ENCODE measurements around the gene DEDD. TPM values are rescaled to one million over a fixed set of nuclear protein-coding genes. Genes with fewer than 3 reads are reported as not detected.
A peak's percentile ranks its signal among the peaks of the same experiment; 100 is the strongest.

The DEDD gene
- total and polyA plus RNA-seq, 10 of the 15 experiments (the other 5 are each of a cell fraction or from before 2014, with no cell fraction given), result 13.6 to 33.9 (median 30.3) TPM

DNA sequence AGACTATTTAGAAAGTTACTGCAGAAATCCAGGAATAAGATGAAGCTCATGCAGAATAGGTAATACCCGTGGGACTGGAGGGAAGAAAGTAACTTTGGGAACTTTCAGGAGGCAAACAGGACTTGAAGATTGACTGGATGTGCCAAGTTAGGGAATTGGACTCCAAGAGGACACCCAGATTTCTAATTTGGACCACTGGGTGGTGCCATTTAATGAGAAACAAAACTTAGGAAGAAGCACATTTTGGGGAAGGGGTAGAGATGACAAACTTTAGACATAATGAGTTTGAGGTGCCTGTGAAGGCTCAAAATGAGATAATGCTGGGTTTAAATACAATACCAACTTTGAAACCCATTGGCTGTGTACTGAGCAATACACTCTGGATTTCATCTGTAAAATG lies 48.2 kb upstream of the DEDD start (continued):
- TF ChIP-seq, protein P1, sequence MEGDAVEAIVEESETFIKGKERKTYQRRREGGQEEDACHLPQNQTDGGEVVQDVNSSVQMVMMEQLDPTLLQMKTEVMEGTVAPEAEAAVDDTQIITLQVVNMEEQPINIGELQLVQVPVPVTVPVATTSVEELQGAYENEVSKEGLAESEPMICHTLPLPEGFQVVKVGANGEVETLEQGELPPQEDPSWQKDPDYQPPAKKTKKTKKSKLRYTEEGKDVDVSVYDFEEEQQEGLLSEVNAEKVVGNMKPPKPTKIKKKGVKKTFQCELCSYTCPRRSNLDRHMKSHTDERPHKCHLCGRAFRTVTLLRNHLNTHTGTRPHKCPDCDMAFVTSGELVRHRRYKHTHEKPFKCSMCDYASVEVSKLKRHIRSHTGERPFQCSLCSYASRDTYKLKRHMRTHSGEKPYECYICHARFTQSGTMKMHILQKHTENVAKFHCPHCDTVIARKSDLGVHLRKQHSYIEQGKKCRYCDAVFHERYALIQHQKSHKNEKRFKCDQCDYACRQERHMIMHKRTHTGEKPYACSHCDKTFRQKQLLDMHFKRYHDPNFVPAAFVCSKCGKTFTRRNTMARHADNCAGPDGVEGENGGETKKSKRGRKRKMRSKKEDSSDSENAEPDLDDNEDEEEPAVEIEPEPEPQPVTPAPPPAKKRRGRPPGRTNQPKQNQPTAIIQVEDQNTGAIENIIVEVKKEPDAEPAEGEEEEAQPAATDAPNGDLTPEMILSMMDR (IDR thresholded peaks at IDR 0.05 in 2 of 3, conservative IDR thresholded peaks at IDR 0.05 in 1 of 3; ENCODE audit: control insufficient read depth in 2 of 3, extremely low read depth in 1 of 3, insufficient read depth in 1 of 3, low read depth in 3 of 3, low read length in 3 of 3), result peak; percentile 22 to 38 (median 22); a peak in 4 of 6 replicates
- TF ChIP-seq, protein P2, sequence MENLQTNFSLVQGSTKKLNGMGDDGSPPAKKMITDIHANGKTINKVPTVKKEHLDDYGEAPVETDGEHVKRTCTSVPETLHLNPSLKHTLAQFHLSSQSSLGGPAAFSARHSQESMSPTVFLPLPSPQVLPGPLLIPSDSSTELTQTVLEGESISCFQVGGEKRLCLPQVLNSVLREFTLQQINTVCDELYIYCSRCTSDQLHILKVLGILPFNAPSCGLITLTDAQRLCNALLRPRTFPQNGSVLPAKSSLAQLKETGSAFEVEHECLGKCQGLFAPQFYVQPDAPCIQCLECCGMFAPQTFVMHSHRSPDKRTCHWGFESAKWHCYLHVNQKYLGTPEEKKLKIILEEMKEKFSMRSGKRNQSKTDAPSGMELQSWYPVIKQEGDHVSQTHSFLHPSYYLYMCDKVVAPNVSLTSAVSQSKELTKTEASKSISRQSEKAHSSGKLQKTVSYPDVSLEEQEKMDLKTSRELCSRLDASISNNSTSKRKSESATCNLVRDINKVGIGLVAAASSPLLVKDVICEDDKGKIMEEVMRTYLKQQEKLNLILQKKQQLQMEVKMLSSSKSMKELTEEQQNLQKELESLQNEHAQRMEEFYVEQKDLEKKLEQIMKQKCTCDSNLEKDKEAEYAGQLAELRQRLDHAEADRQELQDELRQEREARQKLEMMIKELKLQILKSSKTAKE (IDR thresholded peaks at IDR 0.05; ENCODE audit: low read depth, poor library complexity, severe bottlenecking), result no peak
- no peak for TF ChIP-seq DPF2 (IDR thresholded peaks at IDR 0.05)
- no peak for TF ChIP-seq PKNOX1 (IDR thresholded peaks at IDR 0.05)
- no peak for TF ChIP-seq NFYB (IDR thresholded peaks at IDR 0.05; ENCODE audit: insufficient read depth, low read depth, low read length)

DNA sequence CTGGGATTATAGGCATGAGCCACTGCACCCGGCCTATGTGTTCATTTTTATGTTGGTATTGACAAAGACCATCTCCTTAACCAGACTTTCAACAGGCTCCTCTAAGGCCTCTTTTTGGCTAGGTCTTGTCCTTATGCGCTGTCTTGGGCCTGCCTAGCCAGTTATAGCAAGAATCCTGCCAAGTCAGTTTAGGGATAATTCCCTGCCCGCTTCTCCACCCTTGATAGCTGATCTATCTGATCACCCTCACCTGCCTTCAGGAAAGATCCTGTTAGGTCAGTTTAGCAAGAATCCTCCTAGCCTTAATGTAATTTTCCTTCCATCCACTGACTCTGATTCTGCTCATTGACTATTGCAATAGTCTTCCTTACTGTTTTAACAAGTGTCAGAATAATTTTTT lies 47.2 kb upstream of the DEDD start:
- Histone ChIP-seq H2AFZ (ENCODE audit: control insufficient read depth, low read depth, low read length) (no peak overlapping the region), H3K4me3 (no peak overlapping the region), H3K79me2 (ENCODE audit: control insufficient read depth, insufficient read depth, low read length) (peaks cover 34% of the 10 kb centered on the region), H3K9ac (ENCODE audit: control insufficient read depth, insufficient read depth, low read length) (no peak overlapping the region), H3K4me1 (ENCODE audit: control insufficient read depth, insufficient read depth, low read length) (peaks cover 53% of the 10 kb centered on the region), H4K20me1 (ENCODE audit: control insufficient read depth, insufficient read depth) (no peaks in the 10 kb centered on the region), H3K9me3 (replicated peaks; ENCODE audit: control insufficient read depth, insufficient read depth, low read length) (no peaks in the 10 kb centered on the region), H3K27me3 (replicated peaks in 1 of 2; ENCODE audit: control insufficient read depth in 2 of 2, insufficient read depth in 2 of 2, low read length in 1 of 2) (no peaks in the 10 kb centered on the region), H3K36me3 (ENCODE audit: control insufficient read depth in 2 of 2, insufficient read depth in 2 of 2, low read length in 1 of 2) (peaks cover 0 to 8% of the 10 kb centered on the region in 2 experiments; a peak in 3 of 4 replicates), H3K27ac (ENCODE audit: control insufficient read depth, insufficient read depth) (no peak overlapping the region), H3K4me2 (ENCODE audit: control insufficient read depth, insufficient read depth) (no peak overlapping the region)
- intact Hi-C loops (cut with micrococcal nuclease; ENCODE audit: unreplicated experiment) (no loop called here), in situ Hi-C loops (cut with MboI) (no loop called here)
- BruUV-seq (replicated peaks), result no TSS peak
- 80% methylated on average over 3 of the region's 3 CpGs for WGBS (ENCODE audit: insufficient coverage, insufficient replicate concordance, low lambda C conversion rate, missing lambda C conversion rate)
- ChIA-PET POLR2A (no interaction called here), CTCF (interaction anchor here (1.4 to 5.6 kb wide), 10 partner anchors 14 to 207 kb away, joined by 3 to 74 read pairs (median 18); partner anchors contain the start of genes PPOX and TOMM40L), SMC1A (ENCODE audit: uncharacterized antibody, unreplicated experiment) (interaction anchor here (0.7 to 5.6 kb wide), 8 partner anchors 12 to 202 kb away, joined by 3 to 50 read pairs (median 4); partner anchors contain the start of genes APOA2, NDUFS2, PPOX and TOMM40L), RAD21 (ENCODE audit: unreplicated experiment) (interaction anchor here (2.9 kb wide), 1 partner anchor 46 kb away, joined by 24 read pairs; the partner anchor contains the start of gene TOMM40L)
- ATAC-seq, result no peak
- no peak for DNase-seq (ENCODE audit: low read depth, low spot score)
- FAIRE-seq, result no peak
- TF ChIP-seq NFIC (IDR thresholded peaks at IDR 0.05; ENCODE audit: low read depth, low read length) (no peak), RBBP5 (conservative IDR thresholded peaks at IDR 0.05) (no peak), YY1 (IDR thresholded peaks at IDR 0.05; ENCODE audit: low read depth, low read length) (no peak), ZNF24 (IDR thresholded peaks at IDR 0.05) (no peak)
- TF ChIP-seq, protein P3, sequence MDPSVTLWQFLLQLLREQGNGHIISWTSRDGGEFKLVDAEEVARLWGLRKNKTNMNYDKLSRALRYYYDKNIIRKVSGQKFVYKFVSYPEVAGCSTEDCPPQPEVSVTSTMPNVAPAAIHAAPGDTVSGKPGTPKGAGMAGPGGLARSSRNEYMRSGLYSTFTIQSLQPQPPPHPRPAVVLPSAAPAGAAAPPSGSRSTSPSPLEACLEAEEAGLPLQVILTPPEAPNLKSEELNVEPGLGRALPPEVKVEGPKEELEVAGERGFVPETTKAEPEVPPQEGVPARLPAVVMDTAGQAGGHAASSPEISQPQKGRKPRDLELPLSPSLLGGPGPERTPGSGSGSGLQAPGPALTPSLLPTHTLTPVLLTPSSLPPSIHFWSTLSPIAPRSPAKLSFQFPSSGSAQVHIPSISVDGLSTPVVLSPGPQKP (IDR thresholded peaks at IDR 0.05; ENCODE audit: low read depth, low read length), result no peak
- TF ChIP-seq, protein P4, sequence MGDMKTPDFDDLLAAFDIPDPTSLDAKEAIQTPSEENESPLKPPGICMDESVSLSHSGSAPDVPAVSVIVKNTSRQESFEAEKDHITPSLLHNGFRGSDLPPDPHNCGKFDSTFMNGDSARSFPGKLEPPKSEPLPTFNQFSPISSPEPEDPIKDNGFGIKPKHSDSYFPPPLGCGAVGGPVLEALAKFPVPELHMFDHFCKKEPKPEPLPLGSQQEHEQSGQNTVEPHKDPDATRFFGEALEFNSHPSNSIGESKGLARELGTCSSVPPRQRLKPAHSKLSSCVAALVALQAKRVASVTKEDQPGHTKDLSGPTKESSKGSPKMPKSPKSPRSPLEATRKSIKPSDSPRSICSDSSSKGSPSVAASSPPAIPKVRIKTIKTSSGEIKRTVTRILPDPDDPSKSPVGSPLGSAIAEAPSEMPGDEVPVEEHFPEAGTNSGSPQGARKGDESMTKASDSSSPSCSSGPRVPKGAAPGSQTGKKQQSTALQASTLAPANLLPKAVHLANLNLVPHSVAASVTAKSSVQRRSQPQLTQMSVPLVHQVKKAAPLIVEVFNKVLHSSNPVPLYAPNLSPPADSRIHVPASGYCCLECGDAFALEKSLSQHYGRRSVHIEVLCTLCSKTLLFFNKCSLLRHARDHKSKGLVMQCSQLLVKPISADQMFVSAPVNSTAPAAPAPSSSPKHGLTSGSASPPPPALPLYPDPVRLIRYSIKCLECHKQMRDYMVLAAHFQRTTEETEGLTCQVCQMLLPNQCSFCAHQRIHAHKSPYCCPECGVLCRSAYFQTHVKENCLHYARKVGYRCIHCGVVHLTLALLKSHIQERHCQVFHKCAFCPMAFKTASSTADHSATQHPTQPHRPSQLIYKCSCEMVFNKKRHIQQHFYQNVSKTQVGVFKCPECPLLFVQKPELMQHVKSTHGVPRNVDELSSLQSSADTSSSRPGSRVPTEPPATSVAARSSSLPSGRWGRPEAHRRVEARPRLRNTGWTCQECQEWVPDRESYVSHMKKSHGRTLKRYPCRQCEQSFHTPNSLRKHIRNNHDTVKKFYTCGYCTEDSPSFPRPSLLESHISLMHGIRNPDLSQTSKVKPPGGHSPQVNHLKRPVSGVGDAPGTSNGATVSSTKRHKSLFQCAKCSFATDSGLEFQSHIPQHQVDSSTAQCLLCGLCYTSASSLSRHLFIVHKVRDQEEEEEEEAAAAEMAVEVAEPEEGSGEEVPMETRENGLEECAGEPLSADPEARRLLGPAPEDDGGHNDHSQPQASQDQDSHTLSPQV (IDR thresholded peaks at IDR 0.05), result no peak

All from GM12878 (cell line).